Measurements from ENCODE around the gene EXOG. TPM values are rescaled to one million over a fixed set of nuclear protein-coding genes. Genes with fewer than 3 reads are reported as not detected.
A peak's percentile ranks its signal among the peaks of the same experiment; 100 is the strongest.
"Not testable (repeated sequence)": the region's sequence is repeated elsewhere in the genome, so short reads cannot be mapped to it uniquely, and the experiment has no call there.

Gene EXOG
- total RNA-seq, 1 donor from 2014 or later, result 8.8 TPM

GRCh38 chr3:38564631-38565338 is 68.6 kb downstream of the EXOG start:
- H3K4me3 ChIP-seq, result no peak overlapping the region
- no peak for DNase-seq (ENCODE audit: extremely low spot score in 2 of 2)
- no peaks in the 10 kb centered on the region for H3K4me1 ChIP-seq
- TF ChIP-seq POLR2A (IDR thresholded peaks at IDR 0.05), result no peak
- no peak for TF ChIP-seq POLR2AphosphoS5 (IDR thresholded peaks at IDR 0.05; ENCODE audit: insufficient read depth in 1 of 2, low read depth in 1 of 2)
- no peak for TF ChIP-seq CTCF (IDR thresholded peaks at IDR 0.05)
- H3K27me3 ChIP-seq, result no peaks in the 10 kb centered on the region
- intact Hi-C loops (cut with DNase I), result no loop called here
- no peak overlapping the region for H3K27ac ChIP-seq
- no peaks in the 10 kb centered on the region for H3K9me3 ChIP-seq
- H3K36me3 ChIP-seq, result no peaks in the 10 kb centered on the region

- Histone ChIP-seq H3K27ac (no peak overlapping the region), H3K4me3 (no peak overlapping the region), H3K27me3 (no peaks in the 10 kb centered on the region), H3K9me3 (no peaks in the 10 kb centered on the region), H3K36me3 (no peaks in the 10 kb centered on the region), H3K4me1 (no peaks in the 10 kb centered on the region)
- intact Hi-C loops (cut with DNase I), result no loop called here
- no peak for DNase-seq (ENCODE audit: extremely low spot score in 2 of 2)
- TF ChIP-seq CTCF (IDR thresholded peaks at IDR 0.05) (no peak), POLR2A (IDR thresholded peaks at IDR 0.05) (no peak), POLR2AphosphoS5 (IDR thresholded peaks at IDR 0.05; ENCODE audit: insufficient read depth in 1 of 2, low read depth in 1 of 2) (no peak)
These were observed 69.4 kb downstream of the EXOG start for GRCh38 chr3:38565339-38566214.

- no peak overlapping the region for H3K27ac ChIP-seq
- H3K9me3 ChIP-seq, result no peaks in the 10 kb centered on the region
- H3K4me1 ChIP-seq, result no peaks in the 10 kb centered on the region
- DNase-seq (ENCODE audit: extremely low spot score in 2 of 2), result no peak
- no peaks in the 10 kb centered on the region for H3K27me3 ChIP-seq
- no peak overlapping the region for H3K4me3 ChIP-seq
- intact Hi-C loops (cut with DNase I), result no loop called here
- TF ChIP-seq CTCF (IDR thresholded peaks at IDR 0.05) (no peak), POLR2AphosphoS5 (IDR thresholded peaks at IDR 0.05; ENCODE audit: insufficient read depth in 1 of 2, low read depth in 1 of 2) (no peak), POLR2A (IDR thresholded peaks at IDR 0.05) (no peak)
- no peaks in the 10 kb centered on the region for H3K36me3 ChIP-seq
These were observed 70.0 kb downstream of the EXOG start for GRCh38 chr3:38566215-38566528.

- H3K27me3 ChIP-seq; intact Hi-C loops (cut with DNase I); H3K9me3 ChIP-seq; H3K4me1 ChIP-seq; H3K4me3 ChIP-seq; H3K27ac ChIP-seq; H3K36me3 ChIP-seq: not testable (repeated sequence)
- DNase-seq (ENCODE audit: extremely low spot score in 2 of 2), result peak in 1 of 2 donors; percentile 37
These were observed 70.7 kb downstream of the EXOG start for GRCh38 chr3:38566794-38567193.

GRCh38 chr3:38567498-38567897 is 71.4 kb downstream of the EXOG start:
- DNase-seq (ENCODE audit: extremely low spot score in 2 of 2), result peak in 1 of 2 donors; percentile 43
- TF ChIP-seq POLR2A (IDR thresholded peaks at IDR 0.05) (no peak), POLR2AphosphoS5 (IDR thresholded peaks at IDR 0.05; ENCODE audit: insufficient read depth in 1 of 2, low read depth in 1 of 2) (no peak), CTCF (IDR thresholded peaks at IDR 0.05) (no peak)
- no peak overlapping the region for H3K27ac ChIP-seq

More at GRCh38 chr3:38567498-38567897, 71.4 kb downstream of the EXOG start:
- Histone ChIP-seq H3K9me3 (no peaks in the 10 kb centered on the region), H3K36me3 (no peaks in the 10 kb centered on the region), H3K4me3 (no peak overlapping the region), H3K4me1 (no peaks in the 10 kb centered on the region), H3K27me3 (no peaks in the 10 kb centered on the region)
- intact Hi-C loops (cut with DNase I), result no loop called here
